HG03103 (cell line): ENCODE data around the gene PROSER2.
A peak's percentile ranks its signal among the peaks of the same experiment; 100 is the strongest.
"Not testable (repeated sequence)": the region's sequence is repeated elsewhere in the genome, so short reads cannot be mapped to it uniquely, and the experiment has no call there.

Source experiments
- ATAC-seq: cut with Tn5 transposase; IDR thresholded peaks from one replicate; pipeline ENCODE4 v1.9.1; 2021; ENCODE audit warnings: low read depth; ENCODE audit not compliant: unreplicated experiment

Gene PROSER2

GRCh38 chr10:11832042-11832441 lies 8.9 kb downstream of the PROSER2 start:
- no peak for ATAC-seq

DNA sequence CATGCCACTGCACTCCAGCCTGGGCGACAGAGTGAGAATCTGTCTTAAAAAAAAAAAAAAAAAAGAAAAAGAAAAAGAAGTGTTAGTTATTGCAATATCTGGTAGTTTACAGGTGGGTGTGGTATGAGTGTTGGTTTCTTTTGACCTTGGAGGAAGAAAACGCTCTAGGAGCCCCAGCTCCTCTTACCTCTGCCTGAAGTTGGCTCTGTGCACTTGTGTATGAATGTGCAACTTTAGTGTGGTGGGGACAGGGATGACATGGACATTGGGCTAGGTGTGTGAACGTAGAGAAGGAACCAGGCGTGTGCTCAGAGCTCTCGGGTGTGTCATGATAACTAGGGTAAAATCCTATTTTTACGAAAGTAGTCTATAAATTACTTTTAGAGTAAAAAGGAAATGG lies 11.9 kb downstream of the PROSER2 start:
- ATAC-seq: no peak

DNA sequence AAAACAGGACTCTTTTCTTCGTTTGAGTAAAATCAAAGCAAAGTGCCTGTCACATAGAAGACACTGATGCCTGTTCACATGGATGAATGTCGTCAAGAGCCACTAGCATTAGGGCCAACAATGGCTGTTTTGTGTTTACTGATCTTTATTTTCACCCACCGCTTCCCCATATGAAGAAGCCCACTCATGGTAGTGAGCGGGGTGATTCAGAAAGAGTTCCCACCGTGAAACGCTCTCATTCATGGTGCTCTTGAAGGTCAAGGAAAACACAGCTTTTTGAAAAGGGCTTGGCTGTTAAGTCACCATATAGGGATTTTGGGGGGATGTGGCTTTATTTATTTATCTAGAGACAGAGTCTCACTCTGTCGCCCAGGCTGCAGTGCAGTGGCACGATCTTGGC lies 12.5 kb downstream of the PROSER2 start:
- ATAC-seq: no peak

DNA sequence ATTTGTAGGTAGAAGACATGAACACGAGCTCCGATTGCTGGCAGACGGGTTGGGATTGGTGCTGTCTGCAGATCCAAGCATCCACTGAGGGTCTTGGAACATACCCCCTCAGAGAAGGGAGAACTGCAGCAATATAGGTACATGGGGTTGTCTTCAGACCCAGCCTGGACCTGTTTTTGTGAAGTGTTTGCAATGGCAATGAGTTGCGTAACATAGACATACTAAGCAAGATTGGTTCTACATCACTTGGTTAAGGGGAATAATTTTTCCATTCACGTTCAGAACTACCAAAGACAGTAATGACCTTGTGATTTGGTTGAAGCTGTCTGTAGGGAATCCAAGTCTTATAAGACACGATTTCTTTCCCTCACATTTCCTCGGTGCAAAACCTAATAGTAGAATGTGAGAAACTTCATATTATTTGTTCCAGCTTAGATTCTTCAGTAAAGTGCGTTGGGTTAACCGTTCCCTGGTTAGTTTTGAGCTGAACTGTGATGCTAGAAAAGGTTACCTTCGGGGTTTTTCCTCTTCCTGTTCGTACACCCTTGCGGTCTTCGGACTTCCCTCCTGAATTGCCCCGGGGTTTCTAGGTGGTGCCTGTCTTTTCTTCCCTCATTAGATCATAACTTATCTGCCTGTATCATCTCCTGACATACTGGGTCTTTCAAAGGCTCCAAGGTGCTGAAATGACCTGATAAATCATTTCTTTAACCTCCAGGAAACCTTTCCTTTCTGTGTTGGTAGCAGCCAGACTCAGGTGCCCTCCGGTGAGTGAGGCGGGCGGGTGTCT lies 14.4 kb downstream of the PROSER2 start:
- ATAC-seq: no peak

GRCh38 chr10:11838298-11838852 lies 15.2 kb downstream of the PROSER2 start:
- no peak for ATAC-seq

- ATAC-seq: no peak
These were observed 18.2 kb downstream of the PROSER2 start for GRCh38 chr10:11841375-11841774.

- no peak for ATAC-seq
These were observed 19.3 kb downstream of the PROSER2 start for GRCh38 chr10:11842411-11842810.

GRCh38 chr10:11845113-11845512 lies 22.0 kb downstream of the PROSER2 start:
- no peak for ATAC-seq

DNA sequence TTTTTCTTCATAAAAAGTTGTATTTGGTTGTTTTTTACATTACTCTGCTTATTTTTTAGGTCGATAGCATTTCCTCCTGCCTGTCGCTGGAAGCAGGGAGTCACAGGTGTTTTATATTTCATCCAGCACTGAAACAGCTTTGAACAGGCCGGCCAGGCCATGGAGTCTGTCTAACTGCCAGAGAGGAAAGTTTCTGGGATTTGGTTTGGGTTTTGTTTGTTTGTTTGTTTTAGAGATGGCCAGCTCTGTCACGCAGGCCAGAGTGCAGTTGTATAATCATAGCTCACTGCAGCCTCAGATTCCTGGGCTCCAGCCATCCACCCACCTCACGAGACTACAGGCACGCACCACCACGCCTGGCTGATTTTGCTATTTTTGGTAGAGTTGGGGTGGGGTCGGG lies 23.4 kb downstream of the PROSER2 start:
- no peak for ATAC-seq

DNA sequence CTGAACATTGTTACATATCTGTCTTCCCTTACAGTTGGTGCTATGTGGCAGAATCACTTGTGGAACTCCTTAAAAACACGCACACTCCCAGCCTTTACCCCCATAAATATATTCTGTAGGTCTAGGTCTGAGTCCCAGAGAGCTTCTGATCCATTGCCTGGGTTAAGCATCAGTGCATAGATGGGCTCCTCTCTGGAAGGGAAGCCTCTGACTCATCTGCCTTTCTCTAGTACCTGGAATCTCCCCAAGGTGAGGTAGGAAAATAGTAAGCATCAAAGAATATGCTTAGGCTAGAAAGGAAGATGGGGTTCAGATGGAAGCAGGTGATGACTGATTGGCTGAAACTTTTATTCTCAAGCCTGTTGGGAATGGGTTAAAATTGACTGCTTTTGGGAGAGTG lies 26.1 kb downstream of the PROSER2 start:
- ATAC-seq: no peak

DNA sequence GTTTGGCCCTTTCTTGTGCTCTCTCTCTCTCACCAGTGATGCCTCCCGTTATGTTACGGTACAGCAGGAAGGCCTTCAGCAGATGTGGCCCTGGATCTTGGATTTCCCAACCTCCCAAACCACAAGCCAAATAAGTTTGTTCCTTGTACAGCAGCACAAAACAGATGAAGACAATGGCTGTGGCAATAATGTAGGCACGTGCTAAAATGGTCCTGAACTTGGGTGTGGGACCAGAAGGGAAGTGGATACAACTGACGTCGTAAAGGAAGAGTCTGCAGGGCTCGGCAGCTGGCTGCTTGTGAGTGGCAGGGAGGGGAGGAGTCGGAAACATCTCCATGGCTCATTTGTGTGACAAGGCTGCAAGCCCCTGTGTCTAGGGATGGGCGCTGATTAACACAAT lies 26.8 kb downstream of the PROSER2 start:
- no peak for ATAC-seq

DNA sequence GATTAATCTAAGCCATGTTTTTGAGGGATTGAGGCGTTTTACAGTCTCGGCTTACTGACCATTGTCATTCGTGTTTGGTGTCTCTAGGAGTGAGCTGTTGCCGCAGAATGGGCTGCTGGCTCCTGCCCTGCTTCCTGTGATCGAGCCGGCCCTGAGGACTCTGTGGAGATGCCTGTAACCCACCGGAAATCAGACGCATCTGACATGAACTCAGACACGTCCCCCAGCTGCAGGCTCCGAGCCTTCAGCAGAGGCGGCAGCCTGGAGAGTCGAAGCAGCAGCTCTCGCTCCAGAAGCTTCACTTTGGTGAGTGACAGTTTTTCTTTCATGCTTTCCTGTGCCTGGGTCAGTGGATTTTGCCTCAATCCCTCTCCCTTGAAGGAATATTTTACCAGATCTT lies 28.8 kb downstream of the PROSER2 start:
- ATAC-seq: no peak

DNA sequence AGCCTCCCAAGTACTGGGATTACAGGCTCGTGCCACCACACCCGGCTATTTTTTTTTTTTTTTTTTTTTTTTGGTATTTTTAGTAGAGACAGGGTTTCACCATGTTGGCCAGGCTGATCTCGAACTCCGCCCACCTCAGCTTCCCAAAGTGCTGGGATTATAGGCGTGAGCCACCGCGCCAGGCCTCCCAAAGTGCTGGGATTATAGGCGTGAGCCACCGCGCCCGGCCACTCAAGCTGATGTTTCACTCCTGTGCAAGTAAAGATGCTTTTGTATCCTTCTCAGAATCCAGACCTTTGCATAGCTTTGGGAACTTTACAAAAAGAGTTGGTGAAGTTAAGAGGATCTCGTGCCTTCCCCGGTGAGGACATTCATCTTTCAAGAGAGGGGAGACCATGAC lies 29.5 kb downstream of the PROSER2 start:
- ATAC-seq: not testable (repeated sequence)

DNA sequence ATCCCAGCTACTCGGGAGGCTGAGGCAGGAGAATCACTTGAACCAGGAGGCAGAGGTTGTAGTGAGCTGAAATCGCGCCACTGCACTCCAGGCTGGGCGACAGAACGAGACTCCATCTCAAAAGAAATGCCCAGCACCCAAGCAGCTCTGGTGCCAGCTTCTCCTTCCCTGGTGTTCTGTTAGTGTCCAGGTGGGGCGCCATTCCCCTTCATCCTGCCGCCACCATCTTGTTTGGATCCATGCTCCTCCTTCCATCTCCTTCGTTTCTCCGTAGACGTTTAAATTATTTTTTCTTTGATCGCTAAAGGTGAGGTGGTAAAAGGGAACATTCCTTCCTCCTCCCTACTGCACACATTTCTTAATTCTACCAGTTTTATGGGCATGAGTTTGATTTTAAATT lies 30.3 kb downstream of the PROSER2 start:
- no peak for ATAC-seq

- no peak for ATAC-seq
These were observed 31.1 kb downstream of the PROSER2 start for GRCh38 chr10:11854301-11854700.

DNA sequence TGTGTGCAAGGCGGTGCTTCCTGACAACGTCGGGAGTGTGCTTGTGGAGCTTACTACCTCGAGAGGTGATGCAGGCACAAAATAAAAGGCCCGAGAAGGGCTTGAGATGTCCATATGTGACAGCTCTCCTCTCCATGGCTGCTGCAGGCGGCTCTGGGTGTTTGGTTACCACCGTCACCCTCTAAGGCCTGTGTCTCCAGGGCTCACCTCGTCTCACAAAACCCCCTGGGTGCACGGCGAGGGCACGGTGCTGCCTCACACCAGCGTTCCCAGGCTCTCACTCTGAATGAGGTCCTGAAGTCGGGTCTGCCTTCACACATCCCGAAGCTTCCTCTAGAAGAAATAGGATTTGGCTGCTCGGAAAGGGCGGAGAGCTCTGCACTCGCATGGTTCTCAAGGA lies 32.9 kb downstream of the PROSER2 start:
- ATAC-seq: no peak

GRCh38 chr10:11856678-11857077 lies 33.5 kb downstream of the PROSER2 start:
- no peak for ATAC-seq

DNA sequence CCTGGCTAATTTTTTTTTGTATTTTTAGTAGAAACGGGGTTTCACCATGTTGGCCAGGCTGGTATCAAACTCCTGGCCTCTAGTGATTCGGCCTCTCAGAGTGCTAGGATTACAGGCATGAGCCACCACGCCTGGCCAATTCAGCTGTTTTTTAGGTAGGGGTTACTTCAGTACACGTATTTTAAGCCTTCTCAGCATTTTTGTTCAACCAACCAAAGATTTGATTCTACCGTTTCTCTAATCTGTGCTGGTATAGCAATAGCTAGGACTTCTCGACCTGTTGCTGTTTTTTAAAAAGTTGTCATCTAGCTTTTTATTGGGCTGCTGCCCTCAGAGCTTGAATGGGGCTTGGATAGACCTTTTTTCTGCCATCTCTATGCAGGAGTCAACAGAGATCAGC lies 34.9 kb downstream of the PROSER2 start:
- no peak for ATAC-seq

GRCh38 chr10:11861341-11861740 lies 38.2 kb downstream of the PROSER2 start:
- no peak for ATAC-seq

DNA sequence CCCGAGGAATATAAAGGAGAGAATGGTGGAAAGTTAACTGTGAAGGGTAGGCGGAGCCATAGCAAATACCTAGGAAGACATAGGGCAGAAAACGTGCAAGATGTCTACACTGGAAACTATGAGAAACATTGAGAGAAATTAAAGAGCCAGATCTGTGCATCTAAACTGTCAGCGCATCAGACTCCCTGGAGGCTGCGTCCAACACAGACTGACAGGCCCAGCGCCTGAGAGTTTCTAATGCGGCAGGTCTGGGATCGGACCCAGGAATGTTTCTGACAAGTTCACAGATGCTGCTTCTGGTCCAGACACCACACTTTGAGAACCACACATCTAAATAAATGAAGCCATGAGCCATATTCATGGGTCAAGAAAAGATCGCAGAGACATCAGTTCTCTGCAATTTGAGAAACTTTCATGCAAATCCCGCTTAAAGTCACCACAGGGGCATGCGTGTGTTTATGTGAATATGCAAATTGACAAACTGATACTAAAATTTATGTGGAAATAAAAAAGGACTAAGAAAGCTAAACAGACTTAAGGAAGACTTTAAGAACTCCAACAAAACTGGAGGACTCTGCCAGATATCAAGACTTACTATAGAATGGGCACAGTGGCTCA lies 38.8 kb downstream of the PROSER2 start:
- no peak for ATAC-seq

- ATAC-seq: peak; percentile 99
These were observed 40.4 kb downstream of the PROSER2 start for GRCh38 chr10:11863353-11864109.
